SHP77 (cell line): ENCODE results near the gene SS18.

Experiments used
- DNase-seq, 2 experiments: peaks; one replicate each; lab custom pipeline; 2025; lab: John Stamatoyannopoulos, UW

The SS18 gene

GRCh38 chr18:26071725-26072124 is 18.7 kb downstream of the SS18 start:
- DNase-seq, result no peak

GRCh38 chr18:26071020-26071419 is 19.4 kb downstream of the SS18 start:
- no peak for DNase-seq

- no peak for DNase-seq
These were observed 31.1 kb downstream of the SS18 start for GRCh38 chr18:26059357-26059756.

- DNase-seq, result no peak
These were observed 33.1 kb downstream of the SS18 start for GRCh38 chr18:26057344-26057773.

- DNase-seq, result no peak
These were observed 34.1 kb downstream of the SS18 start for GRCh38 chr18:26056291-26056690.

- DNase-seq, result no peak
These were observed 37.9 kb downstream of the SS18 start for GRCh38 chr18:26052505-26052904.

- no peak for DNase-seq
These were observed 38.6 kb downstream of the SS18 start for GRCh38 chr18:26051843-26052242.

- DNase-seq, result no peak
These were observed 43.9 kb downstream of the SS18 start for GRCh38 chr18:26046419-26047077.

GRCh38 chr18:26044807-26045206 is 45.6 kb downstream of the SS18 start:
- no peak for DNase-seq

- DNase-seq, result no peak
These were observed 50.3 kb downstream of the SS18 start for GRCh38 chr18:26040051-26040656.

GRCh38 chr18:26039203-26039602 is 51.2 kb downstream of the SS18 start:
- no peak for DNase-seq

- DNase-seq, result no peak
These were observed 53.8 kb downstream of the SS18 start for GRCh38 chr18:26036635-26037034.

GRCh38 chr18:26034850-26035497 is 55.4 kb downstream of the SS18 start:
- DNase-seq, result no peak

- no peak for DNase-seq
These were observed 67.8 kb downstream of the SS18 start for GRCh38 chr18:26022585-26022984.

- DNase-seq, result no peak
These were observed 69.2 kb downstream of the SS18 start for GRCh38 chr18:26021061-26021754.

GRCh38 chr18:26017929-26018328 is 72.5 kb downstream of the SS18 start:
- no peak for DNase-seq

- DNase-seq, result no peak
These were observed 76.0 kb downstream of the SS18 start for GRCh38 chr18:26014462-26014861.

GRCh38 chr18:26008619-26009018 is 81.8 kb downstream of the SS18 start:
- DNase-seq, result no peak

GRCh38 chr18:26008096-26008495 is 82.3 kb downstream of the SS18 start:
- no peak for DNase-seq

- DNase-seq, result no peak
These were observed 84.5 kb downstream of the SS18 start for GRCh38 chr18:26005950-26006349.

GRCh38 chr18:26004832-26005231 is 85.6 kb downstream of the SS18 start:
- no peak for DNase-seq

- DNase-seq, result no peak
These were observed 86.6 kb downstream of the SS18 start for GRCh38 chr18:26003817-26004216.

GRCh38 chr18:26003356-26003755 is 87.1 kb downstream of the SS18 start:
- no peak for DNase-seq
